Cardiac muscle cell (in vitro differentiated cells and primary cell): ENCODE measurements around the gene SKAP2. TPM values are rescaled to one million over a fixed set of nuclear protein-coding genes. Genes with fewer than 3 reads are reported as not detected.
"Not testable (repeated sequence)": the region's sequence is repeated elsewhere in the genome, so short reads cannot be mapped to it uniquely, and the experiment has no call there.

ENCODE experiments used
- DNase-seq, 2 donors: peaks; one replicate each; pipeline versions ENCODE4 v3.0.0 to v3.0.0-alpha.2; 2010 to 2017; ENCODE audit warnings: low read depth in 1 of 2, low spot score in 1 of 2
- H3K27ac ChIP-seq: fragments of 200-600 bp; sonication (generic); 2 replicates; pipeline ENCODE4 v1.5.1; 2016
- H3K27me3 ChIP-seq: fragments of 200-600 bp; sonication (generic); 2 replicates; pipeline ENCODE4 v1.6.0; 2016; ENCODE audit warnings: control low read depth
- H3K36me3 ChIP-seq: fragments of 200-600 bp; sonication (generic); 2 replicates; pipeline ENCODE4 v1.5.1; 2016; ENCODE audit warnings: control low read depth
- H3K4me1 ChIP-seq: fragments of 200-600 bp; sonication (generic); 2 replicates; pipeline ENCODE4 v1.8.1; 2017; ENCODE audit warnings: low read depth, mild to moderate bottlenecking, mixed run types
- H3K4me3 ChIP-seq: fragments of 200-600 bp; sonication (generic); 2 replicates; pipeline ENCODE4 v1.5.1; 2016; ENCODE audit warnings: mild to moderate bottlenecking
- H3K9me3 ChIP-seq: fragments of 200-600 bp; sonication (generic); 2 replicates; pipeline ENCODE4 v1.5.1; 2017; ENCODE audit warnings: low read depth, mild to moderate bottlenecking, control low read depth
- CTCF ChIP-seq: IDR thresholded peaks from 2 replicates; pipeline ENCODE4 v1.5.1; 2012; ENCODE audit warnings: low read depth, mild to moderate bottlenecking, low read length
- polyA plus RNA-seq: library from polyadenylated mRNA; unstranded; fragments of >200 nt; fragmentation: Nextera tagmentation; extraction: Ambion mirVana; gene quantifications from 2 replicates; pipeline ENCODE4 v1.2.1, GENCODE V29; 2016
- total RNA-seq: library from RNA; depleted of rRNA; stranded (reverse); fragments of >200 nt; gene quantifications from 2 replicates; pipeline ENCODE4 v1.2.3, GENCODE V29; 2016

The SKAP2 gene
- total and polyA plus RNA-seq, 2 experiments from 2014 or later = 1.2 to 2.8 TPM

GRCh38 chr7:26850193-26850651, 14.2 kb downstream of the SKAP2 start:
- Histone ChIP-seq H3K9me3 (no peaks in the 10 kb centered on the region), H3K36me3 (no peaks in the 10 kb centered on the region), H3K27ac (no peak overlapping the region), H3K27me3 (peaks cover 97% of the 10 kb centered on the region), H3K4me3 (no peak overlapping the region), H3K4me1 (no peaks in the 10 kb centered on the region)
- DNase-seq = no peak
- no peak for TF ChIP-seq CTCF

- no peak overlapping the region for H3K4me3 ChIP-seq
- peaks cover 94% of the 10 kb centered on the region for H3K27me3 ChIP-seq
- no peak overlapping the region for H3K27ac ChIP-seq
- TF ChIP-seq CTCF = no peak
- no peaks in the 10 kb centered on the region for H3K36me3 ChIP-seq
- no peak for DNase-seq
- H3K9me3 ChIP-seq = no peaks in the 10 kb centered on the region
- no peaks in the 10 kb centered on the region for H3K4me1 ChIP-seq
Measured at GRCh38 chr7:26843705-26844104, 20.7 kb downstream of the SKAP2 start.

GRCh38 chr7:26842897-26843296, 21.5 kb downstream of the SKAP2 start:
- Histone ChIP-seq H3K27ac (no peak overlapping the region), H3K4me1 (no peaks in the 10 kb centered on the region), H3K9me3 (no peaks in the 10 kb centered on the region), H3K27me3 (peaks cover 87% of the 10 kb centered on the region), H3K36me3 (no peaks in the 10 kb centered on the region), H3K4me3 (no peak overlapping the region)
- DNase-seq = no peak
- TF ChIP-seq CTCF = no peak

GRCh38 chr7:26841003-26841739, 23.2 kb downstream of the SKAP2 start:
- TF ChIP-seq CTCF = no peak
- no peak for DNase-seq
- H3K9me3 ChIP-seq = no peaks in the 10 kb centered on the region

GRCh38 chr7:26836793-26837192, 27.6 kb downstream of the SKAP2 start:
- not testable (repeated sequence) for H3K36me3 ChIP-seq, H3K4me3 ChIP-seq, H3K4me1 ChIP-seq, DNase-seq, H3K27ac ChIP-seq, H3K9me3 ChIP-seq
- peaks cover 31% of the 10 kb centered on the region for H3K27me3 ChIP-seq

More at GRCh38 chr7:26841003-26841739, 23.2 kb downstream of the SKAP2 start:
- H3K27ac ChIP-seq = no peak overlapping the region
- no peaks in the 10 kb centered on the region for H3K36me3 ChIP-seq
- no peak overlapping the region for H3K4me3 ChIP-seq
- H3K4me1 ChIP-seq = no peaks in the 10 kb centered on the region
- H3K27me3 ChIP-seq = peaks cover 70% of the 10 kb centered on the region

- H3K4me1 ChIP-seq = no peaks in the 10 kb centered on the region
Measured at GRCh38 chr7:26815426-26815825, 49.0 kb downstream of the SKAP2 start.

More at GRCh38 chr7:26815426-26815825, 49.0 kb downstream of the SKAP2 start:
- Histone ChIP-seq H3K9me3 (no peaks in the 10 kb centered on the region), H3K36me3 (no peaks in the 10 kb centered on the region), H3K4me3 (no peak overlapping the region), H3K27ac (no peak overlapping the region), H3K27me3 (peaks cover 7% of the 10 kb centered on the region)
- no peak for TF ChIP-seq CTCF
- no peak for DNase-seq
